Fibroblast of pulmonary artery (primary cell): ENCODE data around the gene RBP3.

Source experiments
- DNase-seq: peaks from one replicate; pipeline ENCODE4 v3.0.0-alpha.2; 2010; ENCODE audit warnings: low read depth
- H3K4me3 ChIP-seq: replicated peaks from 2 replicates; pipeline ENCODE4 v1.5.1; 2011; ENCODE audit warnings: low read depth, mild to moderate bottlenecking, control low read depth, low read length, moderate library complexity
- CTCF ChIP-seq: IDR thresholded peaks from 2 replicates; pipeline ENCODE4 v1.5.1; 2011; ENCODE audit warnings: mild to moderate bottlenecking, control low read depth, low read length, inconsistent platforms; ENCODE audit errors: missing control alignments

Gene RBP3

GRCh38 chr10:47333532-47333931 lies 14.6 kb upstream of the RBP3 start:
- H3K4me3 ChIP-seq, result no peak overlapping the region
- DNase-seq, result no peak
- TF ChIP-seq CTCF, result no peak

- no peak for TF ChIP-seq CTCF
- H3K4me3 ChIP-seq, result no peak overlapping the region
- DNase-seq, result no peak
Observed at GRCh38 chr10:47334466-47335295, 13.5 kb upstream of the RBP3 start.

GRCh38 chr10:47335906-47336305 lies 12.3 kb upstream of the RBP3 start:
- H3K4me3 ChIP-seq, result no peak overlapping the region
- TF ChIP-seq CTCF, result no peak
- no peak for DNase-seq

- no peak for DNase-seq
- H3K4me3 ChIP-seq, result no peak overlapping the region
- no peak for TF ChIP-seq CTCF
Observed at GRCh38 chr10:47336387-47337134, 11.6 kb upstream of the RBP3 start.

- DNase-seq, result no peak
- TF ChIP-seq CTCF, result no peak
- no peak overlapping the region for H3K4me3 ChIP-seq
Observed at GRCh38 chr10:47337310-47337709, 10.9 kb upstream of the RBP3 start.

GRCh38 chr10:47339186-47339735 lies 8.9 kb upstream of the RBP3 start:
- no peak for TF ChIP-seq CTCF
- no peak overlapping the region for H3K4me3 ChIP-seq
- DNase-seq, result no peak
